NCI-H2107 treated with DMSO at 0.1 percent for 48 hours (cell line): ENCODE measurements around the gene DHPS.
A peak's percentile ranks its signal among the peaks of the same experiment; 100 is the strongest.
"Not testable (repeated sequence)": the region's sequence is repeated elsewhere in the genome, so short reads cannot be mapped to it uniquely, and the experiment has no call there.

Experiments
- DNase-seq: peaks from one replicate; lab custom pipeline; 2025; ENCODE audit not compliant: unreplicated experiment; lab: John Stamatoyannopoulos, UW

The DHPS gene

DNA sequence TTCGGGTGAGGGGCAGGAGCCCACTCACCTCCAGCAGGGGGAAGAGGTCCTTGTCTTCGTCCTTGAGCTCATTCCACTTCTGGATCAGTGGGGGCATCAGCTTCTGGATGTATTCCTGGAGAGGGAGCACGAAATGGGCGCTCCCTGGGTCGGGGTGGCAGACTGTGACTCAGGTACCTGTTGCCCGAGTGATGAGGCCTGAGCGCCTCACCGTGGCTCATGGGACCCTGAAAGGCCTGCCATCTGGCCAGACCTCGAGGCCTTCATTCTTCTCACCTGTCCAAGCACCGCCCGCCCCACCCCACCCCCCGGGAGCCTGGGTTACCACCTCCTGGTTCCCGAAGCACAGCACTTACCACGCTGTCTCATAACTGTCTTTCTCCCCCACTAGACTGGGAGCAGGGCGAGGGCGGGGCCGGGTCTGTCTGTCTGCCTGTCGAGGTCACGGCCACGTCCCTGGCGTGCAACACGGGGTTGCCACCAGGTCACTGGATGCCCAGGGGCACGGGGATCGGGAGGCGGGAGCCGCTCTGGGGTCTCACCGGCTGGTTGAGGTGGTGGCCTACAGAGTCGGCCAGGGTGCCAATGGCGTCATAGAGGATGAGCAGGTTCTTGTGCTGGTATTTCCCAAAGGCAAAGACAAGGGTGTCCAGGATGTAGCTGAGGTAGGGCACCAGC lies 24.1 kb upstream of the DHPS start:
- DNase-seq: no peak

DNA sequence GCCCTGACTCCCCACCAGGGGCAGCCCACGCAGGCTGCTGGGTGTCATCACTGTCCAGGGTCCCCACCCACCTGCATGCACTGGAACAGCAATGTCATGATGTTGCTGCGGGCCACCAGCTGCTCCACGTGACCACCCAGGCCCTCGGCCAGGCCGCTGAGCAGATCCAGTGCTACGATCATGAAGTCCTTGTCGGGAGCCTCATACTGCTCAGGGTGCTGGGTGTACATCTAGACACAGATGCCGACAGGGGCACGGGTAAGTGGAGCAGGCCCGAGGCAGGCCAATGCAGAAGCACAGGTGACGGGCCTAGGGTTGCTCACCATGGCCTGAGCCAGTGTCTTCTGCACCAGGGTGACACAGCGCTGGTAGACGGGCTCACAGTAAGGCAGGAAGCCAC lies 23.5 kb upstream of the DHPS start:
- DNase-seq: no peak

DNA sequence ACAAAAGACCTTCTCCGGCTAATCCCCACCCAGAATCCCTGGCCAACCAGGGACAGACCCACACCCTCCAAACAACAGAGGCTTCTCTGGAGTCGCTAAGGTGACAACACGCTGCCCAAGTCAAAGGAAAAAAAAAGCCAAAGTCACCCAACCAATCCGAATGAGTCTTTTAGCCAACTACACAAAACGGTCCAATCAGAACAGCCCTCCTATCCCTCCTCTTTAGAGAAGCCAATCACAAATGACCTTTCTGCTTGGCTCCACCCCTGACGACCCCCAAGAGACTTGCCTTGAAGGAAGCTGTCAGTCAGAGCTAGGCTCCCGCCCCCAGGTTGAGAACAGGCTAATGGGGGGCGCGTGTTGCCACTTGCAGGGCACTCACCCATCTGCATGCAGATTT lies 21.4 kb upstream of the DHPS start:
- no peak for DNase-seq

DNA sequence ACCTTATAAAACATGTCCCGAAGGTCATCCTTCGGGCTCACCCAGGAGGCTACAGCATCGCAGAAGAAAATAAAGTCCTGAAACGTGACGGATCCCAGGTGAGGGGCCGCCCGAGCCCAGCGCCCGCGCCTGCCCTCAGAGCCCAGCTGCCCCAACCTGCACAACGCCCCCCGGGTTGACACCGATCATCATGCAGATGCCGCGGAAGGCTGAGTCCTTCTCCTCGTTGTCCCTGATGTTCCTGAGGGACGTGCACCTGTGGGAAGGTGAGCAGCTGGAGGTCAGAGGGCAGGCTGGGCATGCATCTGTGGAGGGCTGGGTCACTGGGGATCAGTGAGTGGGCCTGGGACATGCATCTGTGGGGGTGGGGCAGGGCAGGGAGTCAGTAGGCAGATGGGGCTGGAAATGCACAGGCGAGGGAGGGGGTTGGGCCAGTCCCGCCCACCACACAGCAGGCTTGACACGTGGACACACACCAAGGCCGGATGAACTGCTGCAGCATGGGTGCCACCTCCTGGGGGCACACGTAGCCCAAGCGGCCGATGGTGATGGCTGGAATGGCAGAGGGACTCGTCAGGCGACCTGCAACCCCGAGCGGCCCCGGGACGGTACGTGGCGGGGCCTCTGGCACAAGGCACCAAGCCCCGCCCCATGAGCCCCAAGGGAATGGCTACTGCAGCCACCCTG lies 20.1 kb upstream of the DHPS start:
- DNase-seq: no peak

DNA sequence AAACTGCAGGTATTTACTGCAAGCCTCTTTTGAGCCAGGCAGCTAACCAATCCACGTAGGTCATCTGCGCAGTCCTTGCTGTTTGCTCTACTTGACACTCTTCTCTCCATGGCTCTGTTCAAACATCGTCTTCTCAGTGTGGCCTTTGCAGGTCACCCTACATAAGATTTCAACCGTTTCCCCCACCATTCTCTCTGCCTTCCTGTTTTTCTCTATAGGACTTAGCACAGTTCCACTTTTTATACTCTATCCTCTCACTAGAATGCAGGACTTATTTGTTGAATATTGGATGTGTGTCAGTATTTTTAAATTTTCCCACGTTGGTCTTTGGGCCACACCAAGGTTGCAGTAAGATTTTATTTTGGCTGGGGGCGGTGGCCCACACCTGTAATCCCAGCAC lies 16.5 kb upstream of the DHPS start:
- DNase-seq: no peak

DNA sequence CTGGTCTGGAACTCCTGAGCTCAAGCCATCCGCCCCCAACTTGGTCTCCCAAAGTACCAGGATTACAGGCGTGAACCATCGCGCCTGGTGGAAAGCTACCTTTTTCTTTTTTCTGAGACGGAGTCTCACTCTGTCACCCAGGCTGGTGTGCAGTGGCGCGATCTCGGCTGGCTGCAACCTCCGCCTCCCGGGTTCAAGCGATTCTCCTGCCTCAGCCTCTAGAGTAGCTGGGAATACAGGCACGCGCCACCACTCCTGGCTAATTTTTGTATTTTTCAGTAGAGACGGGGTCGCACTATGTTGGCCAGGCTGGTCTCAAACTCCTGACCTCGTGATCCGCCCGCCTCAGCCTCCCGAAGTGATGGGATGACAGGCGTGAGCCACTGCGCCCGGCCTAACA lies 15.7 kb upstream of the DHPS start:
- DNase-seq: not testable (repeated sequence)

DNA sequence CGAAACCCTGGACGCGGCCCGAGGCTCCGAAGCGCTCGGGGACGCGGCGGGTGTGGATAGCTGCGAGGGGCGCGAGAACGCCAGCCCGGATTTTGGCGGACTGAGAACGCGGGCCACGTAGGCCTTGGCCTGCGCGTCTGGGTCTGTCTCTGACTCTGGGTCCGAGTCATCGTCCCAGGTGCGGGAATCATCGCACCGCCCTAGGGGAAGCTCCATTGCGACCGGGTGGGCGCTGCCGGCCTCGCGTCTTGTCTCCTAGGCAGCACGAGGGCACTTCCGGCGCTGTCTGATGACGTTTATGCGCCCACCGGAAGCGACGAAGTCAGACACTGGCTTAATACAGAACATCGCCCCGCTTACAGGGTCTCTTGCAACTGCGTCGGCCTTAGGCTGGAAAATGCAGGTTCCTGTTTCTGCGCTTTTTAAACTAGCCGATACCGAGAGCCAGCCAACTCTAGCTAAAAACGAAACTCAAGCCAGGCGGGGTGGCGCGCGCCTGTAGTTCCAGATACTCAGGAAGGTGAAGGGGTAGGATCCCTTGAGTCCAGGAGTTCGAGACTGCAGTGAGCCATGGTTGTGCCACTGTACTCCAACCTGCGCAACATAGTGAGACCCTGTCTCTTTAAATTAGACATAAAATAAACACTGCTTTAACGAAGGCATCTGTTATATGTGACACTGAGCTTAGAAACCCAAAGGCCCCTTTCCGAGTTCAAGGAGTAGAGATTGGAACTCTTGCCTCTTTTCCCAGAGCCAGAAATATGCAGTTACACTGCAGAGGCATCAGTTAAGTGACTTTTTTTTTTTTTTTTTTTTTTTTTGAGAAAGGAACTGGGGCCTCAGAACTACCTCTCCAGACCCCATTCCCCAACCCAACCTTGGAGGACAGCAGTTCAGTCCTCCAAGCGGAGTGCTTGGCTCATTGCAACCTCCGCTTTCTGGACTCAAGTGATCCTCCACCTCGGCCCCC lies 15.0 kb upstream of the DHPS start, which contains the start of gene FBXW9:
TSS of gene FBXW9 (minus strand) at position 266 of the 970 bp plus-strand sequence. CDS start at position 216, 50 bp downstream.
- peak; percentile 43 for DNase-seq

DNA sequence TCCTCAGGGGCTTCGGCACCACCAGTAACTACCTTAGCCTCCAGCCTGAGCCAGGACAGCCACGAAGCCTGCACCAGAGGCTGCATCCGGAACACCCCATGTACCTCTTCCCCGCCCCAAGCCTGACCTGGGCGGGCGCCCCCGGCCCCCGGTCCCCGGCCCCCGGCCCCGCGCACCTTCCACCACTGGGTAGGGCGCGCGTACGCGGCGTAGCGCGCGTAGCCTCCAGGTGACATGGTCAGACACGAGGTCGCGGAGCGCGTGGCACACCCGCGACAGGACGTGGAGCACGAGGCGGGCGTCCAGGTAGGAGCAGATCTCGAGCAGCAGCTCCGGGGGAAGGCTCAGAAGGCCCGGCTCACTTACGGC lies 14.3 kb upstream of the DHPS start:
- no peak for DNase-seq

DNA sequence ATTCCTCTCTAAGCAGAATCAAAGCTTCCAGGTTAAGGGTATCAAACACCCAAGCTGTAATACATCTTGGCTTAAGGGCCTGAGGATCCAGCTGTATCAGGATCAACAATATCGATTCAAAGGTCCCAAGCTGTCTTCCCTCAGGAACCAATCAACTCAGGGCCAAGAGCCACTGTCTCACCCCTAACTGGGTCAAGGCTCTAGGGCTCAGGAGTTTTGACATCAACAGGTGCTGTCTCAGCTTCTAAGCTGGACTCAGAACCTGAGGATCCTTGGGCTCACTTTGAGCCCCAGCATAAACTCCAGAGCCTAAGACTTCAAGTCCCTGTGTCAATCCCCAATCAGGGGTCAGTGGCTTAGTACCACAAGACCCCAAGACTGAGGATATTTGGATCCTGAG lies 13.8 kb upstream of the DHPS start:
- DNase-seq: no peak

DNA sequence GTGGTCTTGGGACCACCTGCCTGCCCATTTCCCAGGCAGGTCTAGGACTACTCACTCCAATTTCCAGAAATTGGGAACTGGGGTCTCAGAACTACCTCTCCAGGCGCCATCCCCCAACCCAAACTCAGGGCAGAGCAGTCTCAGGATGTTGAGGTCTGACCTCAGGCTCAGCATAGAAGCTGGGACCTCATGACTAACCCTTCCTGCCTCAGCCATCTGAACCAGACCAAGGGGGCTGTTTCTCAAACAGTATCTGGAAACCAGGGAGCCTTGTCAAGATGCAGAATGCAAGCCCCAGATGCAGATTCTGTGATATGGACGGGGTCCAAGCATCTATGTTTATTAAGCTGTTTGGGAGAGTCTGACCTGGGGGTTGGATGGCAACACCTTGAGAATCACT lies 13.4 kb upstream of the DHPS start:
- no peak for DNase-seq

DNA sequence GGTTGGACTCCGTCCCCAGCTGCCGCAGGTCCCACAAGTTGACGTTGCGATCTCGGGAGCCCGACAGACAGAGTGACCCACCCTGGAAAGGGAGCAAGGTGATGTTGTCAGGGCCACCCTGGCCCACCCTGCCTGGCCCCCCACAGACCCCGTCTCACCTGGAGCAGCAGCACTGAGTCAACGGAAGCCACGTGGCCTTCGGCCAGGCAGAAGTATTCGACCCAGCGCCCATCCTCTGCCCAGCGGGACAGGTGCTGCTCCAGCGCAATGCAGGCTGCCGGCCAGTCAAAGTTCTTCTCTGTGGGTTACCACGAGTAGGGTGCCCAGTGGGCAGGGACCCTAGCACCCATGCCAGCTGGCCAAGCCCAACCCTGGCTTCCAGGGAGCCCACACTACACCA lies 13.0 kb upstream of the DHPS start:
- no peak for DNase-seq

DNA sequence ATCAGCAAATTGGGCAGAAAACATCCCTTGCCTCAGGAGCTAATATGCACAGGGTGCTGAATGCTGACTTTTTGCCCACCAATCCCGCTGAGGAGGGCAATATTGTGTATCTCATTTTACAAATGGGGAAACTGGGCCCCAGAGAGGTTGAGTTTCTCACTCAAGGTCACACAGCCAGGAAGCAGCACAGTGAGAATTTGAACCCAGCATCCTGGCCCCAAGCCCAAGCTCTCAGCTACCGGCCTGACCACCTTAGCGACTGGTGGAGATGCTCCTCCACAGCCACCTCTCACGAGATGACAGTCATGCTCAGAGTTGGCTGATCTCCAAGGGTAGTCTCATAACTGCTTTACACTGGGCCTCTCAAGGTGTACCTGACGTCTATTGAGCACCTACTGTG lies 11.3 kb upstream of the DHPS start:
- DNase-seq: no peak

DNA sequence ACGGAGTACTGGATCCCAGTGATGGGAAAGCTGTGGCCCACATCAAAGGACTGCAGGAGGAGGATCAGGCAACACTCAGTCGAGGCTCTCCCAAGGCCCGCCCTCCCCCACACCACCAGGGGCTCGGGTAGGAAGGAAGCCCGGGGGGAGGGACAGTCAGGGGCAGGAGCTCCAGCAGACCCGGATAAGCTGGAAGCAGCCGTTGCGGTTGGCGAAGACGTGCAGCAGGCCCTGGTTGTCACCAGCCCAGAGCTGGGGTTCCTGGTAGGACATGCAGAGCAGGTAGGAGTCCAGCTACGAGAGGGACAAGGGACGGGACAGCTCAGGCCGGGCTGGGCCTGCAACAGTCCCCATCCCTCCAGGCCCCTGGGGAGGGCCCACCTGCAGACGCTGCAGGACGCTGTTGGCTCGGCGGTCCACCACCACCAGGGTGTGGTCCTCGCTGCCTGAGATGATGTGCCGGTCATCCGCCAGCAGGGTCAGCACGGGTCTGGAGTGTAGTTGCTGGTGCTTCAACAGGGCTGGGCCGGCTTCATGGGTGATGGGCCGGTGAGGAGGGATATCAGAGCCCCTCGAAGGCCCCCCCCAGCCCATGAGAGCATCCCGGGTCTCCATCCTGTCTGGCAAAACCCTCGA lies 8.0 kb upstream of the DHPS start:
- DNase-seq: no peak

DNA sequence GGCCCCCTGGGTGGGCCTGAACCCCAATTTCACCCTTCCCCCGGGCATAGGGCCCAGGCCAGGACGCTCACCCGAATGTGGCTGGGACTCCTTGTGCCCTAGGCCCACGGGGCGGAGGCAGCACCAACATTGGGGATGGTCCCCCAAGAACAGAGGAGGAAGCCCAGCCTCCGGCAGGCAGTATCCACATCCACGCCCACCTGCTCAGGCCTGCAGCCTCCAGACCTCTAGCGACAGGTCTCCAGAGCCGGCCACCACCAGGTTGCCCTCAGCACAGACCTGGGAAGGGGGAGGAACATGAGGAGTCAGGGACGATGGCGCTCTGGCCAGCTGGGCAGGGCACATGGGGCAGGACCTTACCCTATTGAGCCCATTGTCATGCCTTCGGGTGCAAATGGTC lies 7.3 kb upstream of the DHPS start:
- DNase-seq: no peak

DNA sequence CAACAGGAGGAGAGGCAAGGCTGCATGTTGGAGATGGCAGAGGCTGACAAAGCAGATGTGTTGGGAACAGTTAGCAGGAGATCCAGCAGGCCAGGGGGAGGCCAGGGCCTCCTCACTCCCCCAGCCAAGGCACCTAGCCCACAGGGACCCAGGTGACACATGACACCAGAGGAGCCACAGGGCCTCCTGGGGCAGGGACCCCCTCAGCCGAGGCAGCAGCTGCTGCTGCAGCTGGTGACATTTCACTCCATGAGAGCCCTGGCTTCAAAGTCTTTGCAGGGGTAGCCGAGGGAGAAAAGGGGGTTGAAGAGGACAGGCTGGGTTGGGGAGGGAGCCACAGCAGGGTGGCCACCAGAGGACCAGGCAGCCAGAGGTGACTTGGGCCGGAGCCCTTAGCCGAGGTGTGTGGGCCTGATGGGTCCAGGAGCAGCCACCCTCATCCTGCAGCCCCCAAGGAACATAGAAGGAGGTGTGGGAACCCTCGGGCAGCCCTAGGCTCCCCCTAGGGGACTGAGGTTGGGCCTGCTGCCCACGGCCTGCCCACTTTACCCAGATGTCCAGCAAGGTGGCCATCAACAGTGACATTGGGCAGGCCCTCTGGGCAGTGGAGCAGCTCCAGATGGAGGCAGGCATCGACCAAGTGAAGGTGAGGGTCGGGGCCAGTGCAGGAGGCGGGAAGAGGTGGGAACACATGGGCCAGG lies 6.0 kb upstream of the DHPS start, which contains the start of gene GNG14:
TSS of gene GNG14 (plus strand) at position 503 of the 701 bp plus-strand sequence. CDS start at position 554, 51 bp downstream.
- DNase-seq: no peak

DNA sequence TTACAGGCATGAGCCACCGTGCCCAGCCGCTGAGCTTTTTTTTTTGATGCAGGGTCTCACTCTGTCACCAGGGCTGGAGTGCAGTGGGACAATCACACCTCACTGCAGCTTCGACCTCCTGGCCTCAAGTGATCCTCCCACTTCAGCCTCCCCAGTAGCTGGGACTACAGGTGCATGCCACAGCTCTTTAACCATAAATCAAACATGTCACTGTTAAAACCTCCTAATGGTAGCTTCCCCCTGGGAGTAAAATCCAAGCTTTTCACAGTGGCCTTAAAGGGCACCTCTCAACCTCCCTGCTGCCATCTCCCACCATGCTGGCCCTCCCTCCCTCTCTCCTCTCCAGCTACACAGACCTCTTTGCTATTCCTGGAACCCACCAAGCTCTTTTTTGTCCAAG lies 4.2 kb upstream of the DHPS start:
- DNase-seq: no peak

DNA sequence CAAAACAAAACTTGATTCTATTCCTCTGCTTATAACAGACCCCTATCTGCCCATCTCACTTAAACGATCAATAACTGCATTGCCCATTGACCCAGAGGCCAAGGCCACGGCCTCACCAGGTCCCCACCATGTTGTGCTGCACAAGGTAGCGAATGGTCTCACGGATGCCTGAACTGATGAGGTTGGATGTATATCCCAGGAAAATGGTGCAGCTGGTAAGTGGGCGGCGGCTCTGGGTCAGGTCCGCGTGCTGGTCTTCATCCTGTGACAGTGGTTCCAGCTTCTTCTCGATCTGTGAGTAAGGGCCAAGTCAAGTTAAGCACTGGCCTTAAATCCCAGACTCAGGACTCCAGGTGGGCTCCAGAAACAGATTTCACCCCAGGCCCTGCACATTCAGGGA lies 1.6 kb downstream of the DHPS start:
- no peak for DNase-seq

DNA sequence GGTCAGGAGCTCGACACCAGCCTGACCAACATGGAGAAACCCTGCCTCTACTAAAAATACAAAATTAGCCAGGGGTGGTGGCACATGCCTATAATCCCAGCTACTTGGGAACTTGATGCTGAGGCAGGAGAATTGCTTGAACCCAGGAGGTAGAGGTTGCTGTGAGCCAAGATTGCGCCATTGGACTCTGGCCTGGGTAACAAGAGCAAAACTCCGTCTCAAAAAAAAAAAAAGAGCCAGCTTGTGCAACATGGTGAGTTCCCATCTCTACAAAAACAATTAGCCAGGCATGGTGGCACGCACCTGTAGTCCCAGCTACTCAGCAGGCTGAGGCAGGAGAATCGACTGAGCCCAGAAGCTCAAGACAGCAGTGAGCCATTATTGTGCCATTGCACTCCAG lies 3.6 kb downstream of the DHPS start:
- not testable (repeated sequence) for DNase-seq

DNA sequence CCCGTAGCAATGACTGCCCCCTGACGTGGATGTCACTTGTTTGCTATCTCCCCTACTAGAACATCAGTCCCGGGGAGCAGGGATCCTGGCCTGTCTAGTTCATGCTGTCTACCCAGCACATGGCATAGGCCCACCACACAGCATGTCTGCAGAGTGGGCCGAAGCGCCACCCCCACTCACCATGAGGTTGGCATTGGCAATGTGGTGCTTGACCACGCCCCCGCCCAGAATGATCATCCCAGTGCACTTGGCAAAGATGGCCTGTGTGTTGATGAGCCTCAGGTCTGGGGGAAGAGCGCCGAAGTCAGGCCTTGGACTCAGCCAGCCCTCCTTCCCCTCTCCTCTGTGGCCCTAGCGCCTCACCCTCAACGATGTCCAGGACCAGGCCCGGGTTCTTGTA lies 4.8 kb downstream of the DHPS start:
- DNase-seq: no peak

DNA sequence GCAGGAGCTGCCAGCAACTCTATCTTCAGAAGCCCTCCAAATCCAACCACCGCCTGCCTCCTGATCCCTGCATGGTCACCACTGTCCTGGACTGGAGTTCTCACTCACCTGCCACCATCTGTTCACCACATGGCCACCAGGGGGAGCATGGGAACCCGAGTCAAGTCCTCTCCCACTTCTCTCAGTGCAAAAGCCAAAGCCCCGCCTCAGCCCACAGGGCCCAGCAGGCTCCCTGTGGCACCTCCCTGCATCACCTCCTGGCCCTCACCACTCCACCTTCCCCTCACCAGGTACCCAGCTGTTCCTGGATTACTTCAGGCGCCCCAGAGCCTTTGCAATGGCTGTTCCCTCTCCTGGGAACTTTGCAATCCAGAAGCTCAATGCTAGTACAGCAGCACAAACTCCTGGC lies 5.3 kb downstream of the DHPS start:
- DNase-seq: peak; percentile 39

DNA sequence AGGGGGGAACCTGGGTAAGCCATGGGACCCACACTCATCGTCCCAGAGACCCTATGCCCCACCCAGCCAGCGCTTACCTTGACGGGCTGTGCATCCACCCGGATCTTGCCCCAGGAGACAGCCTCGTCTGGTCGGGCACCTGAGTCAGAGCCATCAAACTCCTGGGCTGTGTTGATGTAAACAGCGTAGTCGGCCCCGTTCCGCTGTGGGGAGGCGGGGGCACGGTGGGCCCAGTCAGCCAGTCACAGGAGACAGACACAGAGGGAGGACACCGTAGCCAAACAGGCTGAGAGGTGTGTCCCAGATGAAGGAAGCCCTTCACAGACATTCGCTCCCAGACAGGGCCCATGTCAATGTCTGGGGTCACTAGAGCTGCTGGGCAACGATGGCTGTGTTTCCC lies 5.7 kb downstream of the DHPS start:
- no peak for DNase-seq
